PC-9 (cell line): ENCODE results near the gene FFAR3.

ENCODE experiments used
- CTCF ChIP-seq: fragments of 200-600 bp; sonication (generic); conservative IDR thresholded peaks from 2 replicates; pipeline ENCODE4 v1.6.1; 2017; ENCODE audit warnings: mixed run types, antibody characterized with exemption, mild to moderate bottlenecking, moderate library complexity
- EZH2 ChIP-seq: fragments of 200-600 bp; sonication (generic); IDR thresholded peaks from 2 replicates; pipeline ENCODE4 v1.8.0; 2017; ENCODE audit warnings: antibody characterized with exemption, low read depth

GRCh38 chr19:35340431-35340830, 17.8 kb upstream of the FFAR3 start:
- TF ChIP-seq CTCF (no peak), EZH2 (no peak)
